HG02623 (cell line): ENCODE data around the gene CELSR1.
"Not testable (repeated sequence)": the region's sequence is repeated elsewhere in the genome, so short reads cannot be mapped to it uniquely, and the experiment has no call there.

Source experiments
- ATAC-seq: cut with Tn5 transposase; IDR thresholded peaks from one replicate; pipeline ENCODE4 v1.9.1; 2021; ENCODE audit warnings: moderate library complexity; ENCODE audit not compliant: unreplicated experiment

CELSR1 gene

DNA sequence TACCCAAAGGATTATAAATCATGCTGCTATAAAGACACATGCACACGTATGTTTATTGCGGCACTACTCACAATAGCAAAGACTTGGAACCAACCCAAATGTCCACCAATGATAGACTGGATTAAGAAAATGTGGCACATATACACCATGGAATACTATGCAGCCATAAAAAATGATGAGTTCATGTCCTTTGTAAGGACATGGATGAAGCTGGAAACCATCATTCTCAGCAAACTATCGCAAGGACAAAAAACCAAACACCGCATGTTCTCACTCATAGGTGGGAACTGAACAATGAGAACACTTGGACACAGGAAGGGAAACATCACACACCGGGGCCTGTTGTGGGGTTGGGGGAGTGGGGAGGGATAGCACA, 21.3 kb downstream of the CELSR1 start:
- ATAC-seq = not testable (repeated sequence)

DNA sequence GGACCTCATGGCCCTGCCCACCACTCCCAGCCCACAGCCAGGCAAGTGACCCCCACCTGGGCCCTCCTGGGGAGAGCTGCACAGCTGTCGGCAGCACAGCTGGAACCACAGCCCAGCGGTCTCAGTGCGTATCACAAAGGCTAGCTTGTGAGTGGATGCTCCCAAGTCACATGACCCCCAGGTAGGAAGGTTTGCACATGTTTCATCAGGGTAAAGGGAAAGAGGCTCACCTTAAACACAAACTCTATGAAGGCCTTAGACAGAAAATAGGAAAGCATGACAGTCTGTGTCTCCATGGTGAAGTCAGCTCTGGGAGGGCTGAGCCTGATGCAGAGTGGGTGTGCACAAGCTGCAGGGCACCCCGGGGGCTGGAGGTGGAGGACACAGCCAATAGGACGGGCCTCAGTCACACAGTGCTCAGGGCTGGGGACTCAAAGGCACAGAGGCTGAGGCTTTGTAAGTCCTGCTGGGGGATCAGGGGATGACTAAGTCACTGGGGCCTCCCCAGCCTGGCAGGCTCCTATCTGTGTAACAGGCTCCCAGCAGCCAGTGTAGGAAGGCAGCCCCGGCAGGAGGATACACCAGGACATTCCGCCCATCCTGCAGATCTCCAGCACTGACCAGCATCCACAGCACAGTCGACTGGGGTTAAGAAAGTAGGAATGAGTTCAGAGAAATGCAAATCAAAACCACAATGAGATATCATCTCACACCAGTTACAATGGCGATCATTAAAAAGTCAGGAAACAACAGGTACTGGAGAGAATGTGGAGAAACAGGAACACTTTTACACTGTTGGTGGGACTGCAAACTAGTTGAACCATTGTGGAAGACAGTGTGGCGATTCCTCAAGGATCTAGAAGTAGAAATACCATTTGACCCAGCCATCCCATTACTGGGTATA, 22.0 kb downstream of the CELSR1 start:
- no peak for ATAC-seq

DNA sequence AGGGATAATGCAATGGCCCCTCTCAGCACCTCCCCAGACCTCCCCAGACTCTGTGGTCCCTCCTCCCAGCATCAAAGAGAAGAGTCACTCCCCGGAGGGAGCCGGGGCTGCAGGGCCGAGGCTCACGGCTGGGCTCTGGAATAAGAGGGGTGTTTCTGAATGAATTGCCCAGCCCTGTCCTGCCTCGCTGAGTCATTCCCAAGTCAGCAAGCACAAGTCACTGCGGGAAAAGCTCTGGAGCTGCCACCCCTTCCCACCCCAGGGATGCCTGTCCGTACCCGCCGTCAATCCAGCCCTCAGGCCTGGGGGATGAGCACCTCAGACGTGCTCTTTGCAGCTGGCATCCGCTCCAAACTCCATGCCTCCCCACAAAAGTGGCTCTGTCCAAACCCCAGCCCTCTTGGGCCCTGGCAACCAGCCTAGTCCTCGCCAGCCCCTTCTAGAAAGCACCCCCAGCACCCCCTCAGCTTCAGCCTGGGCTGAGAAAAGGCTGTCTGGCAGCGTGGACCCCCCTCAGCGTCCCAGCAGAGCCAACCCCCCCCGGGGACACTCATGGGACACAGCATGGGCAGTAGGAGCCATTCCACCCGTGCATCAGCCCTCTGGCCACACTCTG, 22.7 kb downstream of the CELSR1 start:
- ATAC-seq = no peak

DNA sequence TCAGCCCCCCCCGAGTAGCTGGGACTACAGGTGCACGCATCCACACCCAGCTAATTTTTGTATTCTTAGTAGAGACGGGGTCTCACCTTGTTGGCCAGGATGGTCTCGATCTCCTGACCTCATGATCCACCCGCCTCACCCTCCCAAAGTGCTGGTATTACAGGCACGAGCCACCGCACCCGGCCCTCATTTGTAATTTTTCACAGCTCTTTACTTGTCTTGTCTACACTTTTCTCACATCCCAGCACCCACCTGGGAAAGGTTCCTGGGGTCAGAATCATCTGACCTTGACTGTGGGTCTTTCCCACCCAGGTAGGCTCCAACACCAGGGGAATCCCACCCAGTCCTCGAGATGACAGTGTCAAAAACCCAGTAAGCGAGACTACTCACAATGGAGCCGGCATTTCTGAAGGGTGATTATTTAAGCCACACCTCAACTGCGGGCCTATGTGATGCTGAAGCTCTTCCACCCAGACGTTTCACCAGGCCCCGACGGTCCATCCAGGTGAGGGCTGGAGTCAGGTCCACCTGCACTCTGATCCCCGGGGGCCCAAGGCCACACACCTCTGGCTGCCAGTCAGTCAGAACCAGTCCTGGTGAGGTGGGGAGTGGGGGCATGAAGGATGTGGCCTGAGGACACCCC, 23.4 kb downstream of the CELSR1 start:
- ATAC-seq = no peak

DNA sequence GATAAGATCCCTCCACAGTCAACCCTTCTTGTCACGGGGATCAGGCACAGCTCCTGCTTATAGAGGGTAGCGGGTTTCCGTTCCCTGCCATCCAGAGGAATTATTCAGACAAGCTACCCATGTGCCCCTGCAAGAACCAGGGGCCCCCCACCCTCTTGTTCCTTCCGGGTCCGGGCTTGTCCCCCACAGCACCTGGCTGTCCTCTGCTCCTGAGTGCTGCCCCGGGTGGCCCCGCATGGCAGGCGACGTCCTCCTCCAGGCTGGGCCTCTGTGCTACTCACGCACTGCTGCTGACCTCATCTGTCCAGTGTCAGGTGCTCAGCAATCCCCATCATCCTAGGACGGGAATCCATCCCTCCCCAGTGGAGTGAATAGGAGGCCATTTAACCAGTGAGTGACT, 24.7 kb downstream of the CELSR1 start:
- no peak for ATAC-seq

DNA sequence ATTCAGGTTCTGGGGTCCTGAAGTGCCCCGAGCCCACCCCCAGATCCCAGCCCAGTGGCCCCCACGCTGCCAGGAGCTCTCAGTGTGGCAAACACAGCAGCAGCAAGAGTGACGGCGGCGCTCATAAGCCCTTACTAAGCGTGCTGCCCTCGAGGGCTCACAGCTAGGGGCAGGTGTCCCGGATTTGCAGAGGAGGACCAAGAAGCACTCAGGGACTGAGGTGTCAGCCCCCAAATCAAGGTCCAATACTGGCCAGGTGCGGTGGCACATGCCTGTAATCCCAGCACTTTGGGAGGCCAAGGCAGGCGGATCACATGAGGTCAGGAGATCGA, 25.4 kb downstream of the CELSR1 start:
- no peak for ATAC-seq

DNA sequence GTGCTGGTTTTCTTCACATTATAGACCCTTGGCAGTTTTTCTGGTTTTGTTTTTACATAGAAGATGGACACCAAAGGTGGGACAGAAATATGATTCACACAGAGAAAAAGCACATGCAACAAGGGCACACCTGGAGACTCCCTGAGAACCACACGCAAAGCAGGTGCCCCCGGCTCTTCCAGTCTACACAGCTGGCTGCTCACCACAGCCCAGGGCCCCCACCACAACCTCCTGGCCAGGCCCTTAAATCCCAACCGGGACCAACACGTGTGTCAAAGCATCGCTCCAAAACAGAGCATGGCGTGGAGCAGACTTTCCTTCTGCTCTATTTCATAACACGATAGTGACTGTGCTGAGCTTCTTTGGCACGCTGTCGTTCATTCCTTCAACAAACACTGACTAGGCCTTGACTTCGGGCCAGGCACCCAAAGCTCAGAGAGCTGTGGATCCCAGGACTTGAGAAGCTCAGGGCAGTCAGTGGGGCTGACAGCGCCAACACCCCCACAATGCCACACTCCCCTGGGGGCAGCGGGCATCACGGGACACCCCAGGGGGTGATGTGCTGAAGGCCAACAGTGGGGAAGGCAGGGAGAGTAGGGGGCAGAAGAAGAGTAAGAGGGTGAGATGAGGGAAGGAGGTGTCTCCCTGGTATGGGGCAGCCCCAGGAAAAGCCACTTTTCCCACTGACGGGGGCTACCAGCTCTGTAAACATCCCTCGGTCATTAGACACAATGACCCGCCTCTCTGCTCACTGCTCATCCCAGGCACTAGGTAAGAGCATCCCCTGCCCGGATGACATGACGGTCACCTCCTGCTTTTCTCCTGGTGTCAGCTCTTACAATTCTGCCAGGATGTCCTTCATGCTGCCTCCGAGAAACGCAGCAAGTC, 26.0 kb downstream of the CELSR1 start:
- no peak for ATAC-seq

DNA sequence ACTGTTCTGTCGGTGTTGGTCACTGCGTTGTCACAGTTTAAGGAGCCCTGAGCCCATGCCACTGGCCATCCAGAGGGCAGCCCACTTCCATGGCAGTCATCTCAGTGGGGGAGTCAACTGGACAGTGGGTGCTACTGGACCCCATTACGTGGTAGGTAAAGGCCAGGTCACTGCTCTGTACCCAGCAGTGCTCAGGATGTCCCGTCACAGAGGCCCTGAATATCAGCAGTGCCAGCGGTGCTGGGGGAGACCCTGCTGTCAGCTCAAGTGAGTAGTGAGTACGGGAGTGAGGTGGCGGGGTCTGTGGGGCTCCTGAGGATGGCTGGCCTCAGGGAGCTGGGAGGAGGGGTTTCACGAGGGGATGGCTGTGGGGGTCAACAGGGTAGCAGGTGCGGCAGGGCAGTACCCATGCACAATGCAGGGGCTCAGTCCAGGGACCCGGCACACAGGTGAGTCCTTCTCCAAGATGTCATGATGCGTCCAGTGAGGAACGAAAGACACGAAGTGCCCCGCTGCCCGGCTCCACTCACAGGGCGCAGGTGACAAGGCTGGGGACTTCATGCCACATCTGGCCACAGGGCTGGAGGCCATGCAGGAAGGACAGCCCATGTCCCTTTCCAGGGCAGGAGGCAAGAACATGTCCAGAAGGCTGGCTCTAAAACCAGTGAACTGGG, 27.9 kb downstream of the CELSR1 start:
- ATAC-seq = no peak

DNA sequence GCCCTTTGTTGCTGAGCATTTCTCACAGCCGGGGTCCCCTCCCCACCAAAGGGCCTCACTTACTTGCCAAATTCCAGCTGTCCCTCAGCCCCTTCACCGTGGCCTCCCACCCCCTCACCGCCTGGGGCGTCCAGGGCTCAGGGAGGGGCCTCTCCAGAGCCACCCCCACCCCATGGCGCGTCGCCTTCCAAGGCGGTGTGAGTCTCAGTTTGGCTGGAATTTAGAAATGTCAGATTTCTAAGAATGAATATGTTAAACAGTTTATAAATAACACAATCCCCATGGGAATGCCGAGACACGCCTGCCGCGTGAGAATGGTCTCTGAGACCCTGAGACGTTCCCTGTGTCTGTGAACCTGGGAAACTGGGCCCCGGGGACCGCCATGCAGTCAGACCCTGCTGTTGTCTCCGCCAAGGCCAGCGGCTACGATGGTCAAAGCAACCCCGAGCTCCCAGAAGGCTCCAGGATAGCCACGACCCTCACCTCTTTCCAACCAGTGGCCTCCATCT, 28.9 kb downstream of the CELSR1 start:
- ATAC-seq = no peak

DNA sequence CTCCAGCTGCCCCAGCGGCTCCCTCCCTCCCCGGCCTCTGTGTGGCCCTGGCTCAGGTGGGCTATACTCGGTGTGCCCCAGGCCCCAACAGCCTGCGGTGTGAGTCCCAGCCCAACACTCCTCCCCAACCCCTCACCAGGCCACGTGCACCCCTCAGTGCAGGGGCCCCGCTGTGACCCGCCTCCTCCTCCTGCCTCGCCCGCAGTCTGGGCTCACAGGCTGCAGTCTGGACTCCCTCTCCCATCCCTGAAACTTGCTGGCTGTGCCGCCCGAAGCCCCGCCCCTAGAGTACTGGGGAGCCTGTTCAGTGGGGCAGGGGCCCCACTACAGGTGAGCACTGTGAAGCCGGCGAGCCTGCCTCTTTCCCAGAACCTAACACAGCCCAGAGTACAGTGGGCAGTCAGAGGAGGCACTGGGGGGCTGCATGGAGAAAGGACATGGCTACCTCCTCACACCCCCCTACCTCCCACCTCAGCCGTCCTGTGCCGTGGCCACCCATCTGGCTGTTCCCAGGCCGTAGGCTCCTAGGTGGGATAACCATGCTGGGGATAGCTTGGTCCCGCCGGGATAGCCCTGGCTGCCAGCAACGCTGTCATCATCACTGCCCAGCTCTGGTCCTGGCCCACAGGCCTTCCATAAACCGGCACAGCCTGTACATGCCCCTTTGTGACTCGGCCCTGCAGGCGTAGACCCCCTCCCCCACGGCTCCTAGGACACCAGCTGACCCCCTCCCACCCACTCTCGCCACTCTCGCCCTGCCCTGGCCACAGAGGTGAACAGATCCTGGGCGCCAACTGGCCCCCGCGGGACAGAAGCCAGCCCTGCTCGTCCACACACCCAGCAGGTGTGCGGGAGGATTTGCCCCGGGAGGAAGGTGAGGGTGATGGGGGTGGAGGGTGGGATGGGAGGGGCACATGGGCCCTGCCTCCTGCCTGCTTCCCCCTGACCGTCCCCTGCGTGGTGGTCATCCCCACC, 29.7 kb downstream of the CELSR1 start:
- ATAC-seq = no peak

DNA sequence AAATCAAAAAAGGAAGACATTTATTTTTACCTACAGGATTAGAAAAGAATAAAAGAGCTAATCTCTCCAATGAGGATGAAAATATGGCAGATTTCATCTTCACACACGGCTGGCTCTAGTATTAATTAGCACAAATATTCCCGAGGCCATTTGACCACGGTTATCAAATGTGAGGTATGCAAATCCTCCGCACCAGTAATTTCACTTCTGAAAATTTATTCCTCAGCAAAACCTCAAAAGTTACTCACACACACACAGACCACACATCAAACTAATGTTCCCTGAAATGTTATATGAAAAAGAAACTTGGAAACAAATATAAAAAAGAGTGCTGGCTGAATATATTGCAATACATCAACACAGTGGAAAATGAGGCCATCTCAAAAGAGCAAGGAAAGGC, 32.8 kb downstream of the CELSR1 start:
- ATAC-seq = no peak

DNA sequence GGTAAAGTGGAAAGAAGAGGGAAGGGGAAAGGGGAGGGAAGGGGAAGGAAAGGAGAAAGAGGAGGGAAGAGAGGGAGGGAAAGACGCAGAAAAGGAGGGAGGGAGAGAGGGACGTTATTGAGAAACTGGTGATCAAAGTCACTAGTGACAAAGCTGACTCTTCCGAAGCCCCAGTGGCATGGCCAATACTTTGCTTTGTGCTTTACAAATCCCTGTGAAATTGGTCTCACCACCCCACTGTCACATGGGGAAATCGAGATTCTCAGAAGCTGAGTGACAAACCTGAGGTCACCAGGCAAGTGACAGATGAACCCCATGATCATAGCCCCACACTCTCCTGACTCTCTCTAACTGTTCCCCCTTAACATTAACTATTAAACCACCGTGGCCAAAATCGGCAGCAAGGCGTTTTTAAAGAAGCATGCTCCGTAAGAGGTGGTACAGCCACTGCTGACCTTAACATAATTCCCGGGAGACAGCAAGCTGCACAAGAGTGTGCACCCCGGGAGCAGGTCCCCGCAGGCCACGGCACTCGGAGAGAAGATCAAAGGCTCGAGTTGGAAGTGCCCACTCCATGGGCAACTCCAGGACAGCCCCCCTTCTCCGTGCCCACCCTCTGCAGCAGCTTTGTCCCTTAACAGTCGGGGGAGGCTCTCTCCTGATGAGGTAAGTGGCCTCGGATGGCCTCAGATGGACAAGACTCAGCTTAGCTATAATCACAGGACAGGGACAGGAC, 34.8 kb downstream of the CELSR1 start:
- ATAC-seq = no peak

DNA sequence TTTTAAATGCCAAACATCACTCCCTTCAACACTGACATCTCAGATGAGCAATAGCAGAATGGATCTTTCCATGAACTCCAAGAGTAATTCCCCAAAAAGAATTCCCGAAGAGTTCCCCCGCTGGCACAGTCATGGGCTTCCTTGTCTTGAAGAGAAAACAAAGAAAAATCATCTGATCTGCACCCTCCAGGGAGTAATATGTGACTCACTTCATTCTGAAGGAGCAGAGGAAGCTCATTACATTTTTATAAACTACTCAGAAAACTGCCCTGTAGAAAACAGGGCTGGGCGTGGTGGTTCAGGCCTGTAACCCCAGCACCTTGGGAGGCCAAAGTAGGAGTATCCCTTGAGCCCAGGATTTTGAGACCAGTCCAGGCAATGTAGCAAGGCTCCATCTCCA, 35.7 kb downstream of the CELSR1 start:
- no peak for ATAC-seq

DNA sequence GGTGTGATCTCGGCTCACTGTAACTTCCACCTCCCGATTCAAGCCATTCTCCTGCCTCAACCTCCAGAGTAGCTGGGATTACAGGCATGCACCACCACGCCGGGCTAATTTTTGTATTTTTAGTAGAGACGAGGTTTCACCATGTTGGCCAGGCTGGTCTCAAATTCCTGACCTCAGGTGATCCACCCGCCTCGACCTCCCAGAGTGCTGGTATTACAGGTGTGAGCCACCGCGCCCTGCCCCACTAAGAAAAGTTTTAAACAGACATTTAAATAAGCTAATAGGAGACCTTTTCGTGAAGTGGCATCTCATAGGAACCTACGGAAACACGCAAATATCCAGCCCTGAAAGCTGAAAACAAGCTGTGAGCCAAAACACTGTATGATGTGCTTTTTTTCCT, 36.2 kb downstream of the CELSR1 start:
- ATAC-seq = not testable (repeated sequence)

DNA sequence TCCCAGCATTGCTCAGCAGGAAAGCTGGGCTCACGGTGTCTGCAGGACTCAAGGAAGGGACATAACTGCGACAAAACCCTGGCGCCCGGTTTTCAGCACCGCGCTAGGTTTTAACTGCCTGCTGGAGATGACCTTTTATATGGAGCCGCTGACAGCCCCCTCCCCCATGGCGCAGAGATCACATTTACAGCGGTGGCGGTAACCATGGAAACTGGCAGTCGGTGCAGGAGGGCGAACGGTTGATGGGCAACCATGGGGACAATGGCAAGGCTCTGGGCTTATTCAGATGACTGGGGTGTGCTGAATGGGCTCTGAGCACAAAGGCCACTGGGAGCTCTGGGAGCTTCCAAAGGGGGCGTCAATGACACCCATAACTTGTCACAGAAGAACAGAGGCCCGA, 37.2 kb downstream of the CELSR1 start:
- ATAC-seq = no peak

DNA sequence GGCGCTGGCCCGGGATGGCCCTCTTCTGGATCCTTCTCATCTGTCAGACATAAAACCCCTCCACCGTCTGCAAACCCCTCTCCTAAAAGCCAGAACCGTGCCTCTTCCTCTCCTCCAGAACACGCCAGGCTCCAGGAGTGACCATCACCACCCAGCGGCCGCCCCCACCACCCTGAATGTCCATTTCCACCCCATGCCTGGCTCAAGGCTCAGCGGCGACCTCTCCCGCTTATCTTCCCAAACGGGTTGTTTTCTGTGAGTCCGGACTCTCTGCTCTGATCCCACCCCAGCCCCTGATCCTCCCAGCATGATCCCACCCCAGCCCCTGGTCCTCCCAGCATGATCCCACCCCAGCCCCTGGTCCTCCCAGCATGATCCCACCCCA, 37.6 kb downstream of the CELSR1 start:
- ATAC-seq = no peak

DNA sequence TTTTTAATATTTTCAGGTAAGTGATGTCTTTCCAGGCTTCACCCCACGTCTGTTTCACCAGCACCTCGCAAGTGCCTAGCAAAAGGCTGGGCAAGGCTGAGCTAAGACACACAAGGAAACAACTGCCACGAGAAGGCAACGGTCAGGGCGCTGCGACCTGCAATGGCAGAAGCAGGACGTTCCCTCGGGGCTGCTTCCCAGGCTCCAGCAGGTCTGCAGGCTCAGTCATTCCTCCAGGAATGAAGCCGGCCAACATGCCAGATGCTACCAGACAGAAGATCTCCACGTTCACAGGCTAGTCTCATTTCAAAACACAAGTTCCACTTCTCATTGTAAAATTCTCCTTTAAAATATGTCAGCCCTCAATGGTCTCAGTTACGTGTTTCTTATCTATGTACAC, 45.5 kb downstream of the CELSR1 start:
- no peak for ATAC-seq

DNA sequence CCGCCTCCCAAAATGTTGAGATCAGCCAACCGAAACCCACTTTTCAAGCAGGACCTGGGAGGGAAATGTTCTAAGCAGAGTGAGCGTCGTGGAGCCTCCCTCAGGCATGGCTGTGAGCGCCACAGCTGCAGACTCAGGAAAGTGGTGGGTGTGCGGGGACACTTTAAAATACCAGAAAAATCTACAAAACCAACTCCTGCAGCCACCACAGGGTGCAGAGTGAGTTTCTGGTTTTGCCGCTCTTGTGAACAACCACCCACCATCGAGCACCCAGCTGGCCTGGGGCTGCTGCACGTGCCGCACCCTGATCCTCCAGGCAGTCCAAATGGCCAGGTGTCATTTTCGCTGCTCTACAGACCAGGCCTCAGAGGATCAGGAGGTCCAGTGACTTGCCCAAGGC, 46.9 kb downstream of the CELSR1 start:
- no peak for ATAC-seq
